ENCODE results near the gene INIP. TPM values are rescaled to one million over a fixed set of nuclear protein-coding genes. Genes with fewer than 3 reads are reported as not detected.
A peak's percentile ranks its signal among the peaks of the same experiment; 100 is the strongest.

INIP gene
- total RNA-seq, result 29.1 TPM

- peak; percentile 97 for DNase-seq (ENCODE audit: low spot score)
These were observed at the start of gene INIP for GRCh38 chr9:112717661-112718331. Gene INIP, minus strand, starts transcription at chr9:112718117. Its CDS starts 1,632 bp downstream, at chr9:112716485.

- no peak for DNase-seq (ENCODE audit: low spot score)
These were observed 47.4 kb upstream of the INIP start for GRCh38 chr9:112765281-112765680.

GRCh38 chr9:112764837-112765236 is 46.9 kb upstream of the INIP start:
- DNase-seq (ENCODE audit: low spot score), result no peak

- no peak for DNase-seq (ENCODE audit: low spot score)
These were observed 46.4 kb upstream of the INIP start for GRCh38 chr9:112764344-112764743.

GRCh38 chr9:112762726-112763518 is 45.0 kb upstream of the INIP start:
- no peak for DNase-seq (ENCODE audit: low spot score)

- no peak for DNase-seq (ENCODE audit: low spot score)
These were observed 44.2 kb upstream of the INIP start for GRCh38 chr9:112761912-112762655.

GRCh38 chr9:112760821-112761220 is 42.9 kb upstream of the INIP start:
- no peak for DNase-seq (ENCODE audit: low spot score)

- DNase-seq (ENCODE audit: low spot score), result no peak
These were observed 40.0 kb upstream of the INIP start for GRCh38 chr9:112757940-112758339.

GRCh38 chr9:112757282-112757883 is 39.5 kb upstream of the INIP start:
- no peak for DNase-seq (ENCODE audit: low spot score)

GRCh38 chr9:112755675-112756074 is 37.8 kb upstream of the INIP start:
- DNase-seq (ENCODE audit: low spot score), result no peak

- DNase-seq (ENCODE audit: low spot score), result no peak
These were observed 37.1 kb upstream of the INIP start for GRCh38 chr9:112755016-112755427.

GRCh38 chr9:112754578-112754977 is 36.7 kb upstream of the INIP start:
- no peak for DNase-seq (ENCODE audit: low spot score)

- DNase-seq (ENCODE audit: low spot score), result no peak
These were observed 35.8 kb upstream of the INIP start for GRCh38 chr9:112753725-112754124.

GRCh38 chr9:112752334-112753125 is 34.6 kb upstream of the INIP start:
- no peak for DNase-seq (ENCODE audit: low spot score)

- peak; percentile 59 for DNase-seq (ENCODE audit: low spot score)
These were observed 33.3 kb upstream of the INIP start for GRCh38 chr9:112751056-112751795.

GRCh38 chr9:112750764-112751055 is 32.8 kb upstream of the INIP start:
- DNase-seq (ENCODE audit: low spot score), result no peak

- peak; percentile 91 for DNase-seq (ENCODE audit: low spot score)
These were observed 32.3 kb upstream of the INIP start, which contains the start of gene SNX30 for GRCh38 chr9:112750016-112750763. Gene SNX30, plus strand, starts transcription at chr9:112750760. Its CDS starts 242 bp downstream, at chr9:112751002.

- no peak for DNase-seq (ENCODE audit: low spot score)
These were observed 29.2 kb upstream of the INIP start for GRCh38 chr9:112747094-112747493.

- DNase-seq (ENCODE audit: low spot score), result no peak
These were observed 26.3 kb upstream of the INIP start for GRCh38 chr9:112744177-112744576.
